H7 (cell line): Measurements from ENCODE around the gene ARHGEF16. TPM values are rescaled to one million over a fixed set of nuclear protein-coding genes. Genes with fewer than 3 reads are reported as not detected.

Experiments
- DNase-seq: peaks from one replicate; pipeline ENCODE4 v3.0.0; 2012
- H3K27me3 ChIP-seq: 2 replicates; pipeline ENCODE4 v1.6.0; 2011; ENCODE audit warnings: mild to moderate bottlenecking, low read length; ENCODE audit not compliant: control insufficient read depth, insufficient read depth
- H3K36me3 ChIP-seq: replicated peaks from 2 replicates; pipeline ENCODE4 v1.5.1; 2011; ENCODE audit warnings: low read length; ENCODE audit not compliant: control insufficient read depth, insufficient read depth
- H3K4me3 ChIP-seq: 2 replicates; pipeline ENCODE4 v1.5.1; 2011; ENCODE audit warnings: low read depth, mild to moderate bottlenecking, control low read depth, low read length, moderate library complexity; ENCODE audit not compliant: insufficient read depth
- total RNA-seq: library from RNA; depleted of rRNA; stranded (reverse); fragments of >200 nt; shearing (Covaris generic); gene quantifications from 2 replicates; pipeline ENCODE4 v1.2.3, GENCODE V29; 2014

Gene ARHGEF16
- total RNA-seq, 1 experiment from 2014 or later, result 45.8 TPM

DNA sequence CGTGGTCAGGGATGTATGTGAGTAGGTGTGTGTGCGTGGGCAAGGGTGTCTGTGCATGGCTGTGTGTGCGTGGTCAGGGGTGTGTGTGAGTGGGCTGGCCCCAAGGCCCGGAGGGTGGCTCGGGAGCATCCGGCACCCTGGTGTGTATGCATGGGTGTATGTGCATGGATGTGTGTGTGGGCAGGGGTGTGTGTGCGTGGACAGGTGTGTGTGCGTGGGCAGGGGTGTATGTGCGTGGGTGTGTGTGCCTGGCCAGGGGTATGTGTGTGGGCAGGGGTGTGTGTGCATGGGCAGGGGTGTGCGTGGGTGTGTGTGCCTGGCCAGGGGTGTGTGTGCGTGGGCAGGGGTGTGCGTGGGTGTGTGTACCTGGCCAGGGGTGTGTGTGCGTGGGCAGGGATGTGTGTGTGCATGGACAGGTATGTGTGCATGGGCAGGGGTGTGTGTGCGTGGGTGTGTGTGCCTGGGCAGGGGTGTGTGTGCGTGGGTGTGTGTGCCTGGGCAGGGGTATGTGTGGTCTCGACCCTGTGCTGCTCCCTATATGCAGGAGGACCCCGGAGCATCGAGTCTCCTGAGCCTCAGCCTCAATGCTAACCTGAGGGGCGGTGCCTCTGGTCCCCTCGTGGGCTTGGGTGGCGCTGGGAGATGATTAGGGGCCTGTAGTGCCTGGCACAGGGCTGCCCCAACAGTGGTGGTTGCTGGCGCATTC is 16.3 kb downstream of the ARHGEF16 start:
- no peaks in the 10 kb centered on the region for H3K27me3 ChIP-seq
- H3K36me3 ChIP-seq, result peaks cover 3% of the 10 kb centered on the region
- H3K4me3 ChIP-seq, result no peak overlapping the region
- no peak for DNase-seq

DNA sequence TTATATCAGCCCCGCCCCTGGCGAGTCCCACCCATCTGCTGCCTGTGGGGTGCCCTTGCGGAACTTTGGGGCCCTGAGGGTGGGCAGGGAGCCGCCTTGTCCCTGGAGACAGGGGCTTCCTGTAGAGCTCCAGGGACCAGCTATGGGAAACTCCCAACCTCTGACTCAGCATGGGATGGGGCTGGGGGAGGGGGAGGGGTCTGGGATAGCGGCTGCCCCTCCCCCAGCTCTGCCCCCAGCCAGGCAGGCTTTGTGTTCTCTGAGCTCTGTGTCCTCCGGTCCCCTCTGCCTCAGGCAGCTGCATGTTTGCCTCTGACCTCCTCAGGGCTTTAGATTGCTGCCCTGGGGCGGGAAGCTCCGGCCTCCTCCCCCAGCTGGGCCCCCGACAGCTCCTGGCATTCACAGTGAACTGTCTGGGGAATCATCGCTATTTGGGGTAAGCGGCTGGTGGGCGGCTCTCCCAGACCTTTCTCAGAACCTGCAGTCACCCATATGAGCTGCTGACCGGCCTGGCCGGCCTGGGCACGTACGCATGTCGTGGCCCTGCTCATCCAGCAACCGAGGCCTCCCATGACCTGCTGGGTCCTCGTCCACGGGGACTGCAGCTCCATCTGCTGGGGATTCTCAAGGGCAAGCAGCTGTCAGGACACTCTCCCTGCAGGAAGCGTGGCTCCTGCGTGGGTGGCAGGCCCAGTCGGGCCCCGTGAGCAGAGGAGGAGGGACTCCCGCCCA is 17.1 kb downstream of the ARHGEF16 start:
- Histone ChIP-seq H3K4me3 (no peak overlapping the region), H3K36me3 (peaks cover 3% of the 10 kb centered on the region), H3K27me3 (no peaks in the 10 kb centered on the region)
- DNase-seq, result peak; percentile 97

DNA sequence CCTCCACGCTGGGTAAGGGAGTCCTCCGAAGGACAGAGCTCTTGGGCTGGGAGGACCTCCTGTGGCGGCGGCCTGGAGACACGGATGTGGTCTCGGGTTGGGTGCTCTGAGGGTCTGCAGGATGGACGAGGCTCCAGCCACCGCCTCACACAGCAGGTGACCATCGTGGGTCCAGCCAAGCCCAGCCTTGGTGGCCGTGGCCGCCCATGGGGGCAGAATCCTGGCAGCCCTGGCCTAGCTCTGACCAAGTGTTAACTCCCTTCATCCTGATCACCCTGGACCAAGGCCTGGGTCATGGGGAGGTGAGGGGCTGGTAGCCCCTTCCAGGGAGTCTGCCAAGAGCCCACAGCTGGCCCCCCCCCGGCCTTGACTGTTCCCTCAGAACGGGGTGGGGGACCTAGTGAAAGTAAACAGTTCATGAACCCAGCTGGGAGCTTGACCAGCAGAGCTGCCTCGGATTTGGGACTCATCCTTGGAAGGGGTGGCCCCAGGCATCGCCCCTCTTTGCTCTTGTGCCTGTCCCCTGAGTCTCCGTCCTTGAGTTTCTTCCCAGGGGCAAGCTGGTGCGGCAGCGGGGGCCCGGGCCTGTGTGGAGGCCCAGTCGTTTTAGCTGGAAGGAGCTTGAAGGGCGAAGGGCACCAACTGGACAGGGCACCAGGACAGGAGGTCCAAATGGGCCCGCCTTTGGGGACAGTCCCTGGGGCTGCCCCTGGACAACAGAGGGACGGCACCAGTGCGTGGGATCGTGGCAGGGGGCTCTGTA is 17.8 kb downstream of the ARHGEF16 start:
- Histone ChIP-seq H3K36me3 (peaks cover 3% of the 10 kb centered on the region), H3K27me3 (no peaks in the 10 kb centered on the region), H3K4me3 (no peak overlapping the region)
- no peak for DNase-seq

DNA sequence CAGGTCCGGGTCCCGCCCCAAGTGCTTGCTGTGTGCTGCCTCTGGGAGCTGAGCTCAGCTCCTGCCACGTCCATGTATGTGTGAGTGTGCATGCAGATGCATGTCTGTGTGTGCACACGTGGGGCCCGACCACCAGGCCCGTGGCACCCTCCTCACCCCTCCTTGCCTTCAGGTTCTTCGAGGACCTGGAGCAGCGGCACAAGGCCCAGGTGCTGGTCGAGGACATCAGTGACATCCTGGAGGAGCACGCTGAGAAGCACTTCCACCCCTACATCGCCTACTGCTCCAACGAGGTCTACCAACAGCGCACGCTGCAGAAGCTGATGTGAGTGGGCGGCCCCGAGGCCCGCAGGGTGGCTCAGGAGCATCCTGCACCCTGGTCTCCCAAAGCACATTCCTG is 18.4 kb downstream of the ARHGEF16 start:
- Histone ChIP-seq H3K4me3 (no peak overlapping the region), H3K36me3 (peaks cover 3% of the 10 kb centered on the region), H3K27me3 (no peaks in the 10 kb centered on the region)
- DNase-seq, result no peak

DNA sequence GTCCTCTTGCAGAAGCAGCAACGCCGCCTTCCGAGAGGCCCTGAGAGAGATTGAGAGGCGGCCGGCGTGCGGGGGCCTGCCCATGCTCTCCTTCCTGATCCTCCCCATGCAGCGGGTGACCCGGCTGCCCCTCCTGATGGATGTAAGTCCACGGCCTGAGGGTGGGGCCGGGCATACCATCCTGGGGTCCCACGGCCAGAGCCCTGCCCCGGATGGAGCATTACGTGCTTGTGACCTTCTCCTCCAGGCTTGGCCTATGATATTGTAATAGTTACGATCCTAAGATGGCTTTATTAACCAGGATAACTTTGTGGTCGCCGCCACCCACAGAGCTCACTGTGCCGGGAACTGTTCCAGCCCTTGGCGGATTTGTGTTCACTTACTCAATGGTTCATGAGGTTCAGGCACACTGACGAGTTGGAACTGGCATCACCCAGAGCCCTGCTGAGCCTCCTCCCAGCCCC is 18.9 kb downstream of the ARHGEF16 start:
- H3K4me3 ChIP-seq, result no peak overlapping the region
- H3K27me3 ChIP-seq, result no peaks in the 10 kb centered on the region
- no peak for DNase-seq

DNA sequence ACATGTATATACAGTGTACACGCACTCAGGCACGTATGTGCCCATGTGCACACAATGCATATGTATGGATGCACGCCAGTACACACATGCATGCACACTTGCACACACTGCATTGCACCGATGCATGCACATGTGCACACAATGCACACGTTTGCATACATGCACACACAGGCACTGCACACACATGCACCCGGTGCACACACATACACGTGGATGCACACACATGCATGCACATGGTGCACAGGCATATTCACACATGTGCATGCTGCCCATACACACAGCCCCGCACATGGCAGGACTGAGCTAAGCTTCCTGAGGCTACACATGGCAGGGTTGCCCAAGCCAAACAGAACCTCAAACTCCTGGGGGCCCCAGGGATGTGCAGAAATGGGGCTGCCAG is 19.6 kb downstream of the ARHGEF16 start:
- no peak for DNase-seq
- H3K4me3 ChIP-seq, result no peak overlapping the region
- H3K36me3 ChIP-seq, result peaks cover 3% of the 10 kb centered on the region
- no peaks in the 10 kb centered on the region for H3K27me3 ChIP-seq

More for the DNA sequence above, 18.9 kb downstream of the ARHGEF16 start:
- H3K36me3 ChIP-seq, result peaks cover 3% of the 10 kb centered on the region

DNA sequence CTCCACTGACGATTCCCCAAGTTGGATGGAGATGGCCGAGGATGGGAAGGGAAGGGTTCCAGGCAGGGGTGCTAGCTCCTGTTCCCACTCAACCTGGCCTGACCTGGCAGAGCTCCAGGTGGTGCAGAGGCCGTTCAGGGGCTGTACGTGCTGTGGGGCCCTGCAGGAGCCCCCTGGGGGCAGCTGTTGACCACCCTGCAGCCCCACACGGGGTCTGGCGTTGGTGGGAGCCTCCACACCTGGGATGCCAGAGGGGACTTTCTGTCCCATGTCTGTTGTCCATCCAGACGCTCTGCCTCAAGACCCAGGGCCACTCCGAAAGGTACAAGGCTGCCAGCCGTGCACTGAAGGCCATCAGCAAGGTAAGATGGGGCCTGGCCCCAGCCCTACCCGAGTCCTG is 20.0 kb downstream of the ARHGEF16 start:
- Histone ChIP-seq H3K36me3 (peaks cover 3% of the 10 kb centered on the region), H3K4me3 (no peak overlapping the region), H3K27me3 (no peaks in the 10 kb centered on the region)
- no peak for DNase-seq

DNA sequence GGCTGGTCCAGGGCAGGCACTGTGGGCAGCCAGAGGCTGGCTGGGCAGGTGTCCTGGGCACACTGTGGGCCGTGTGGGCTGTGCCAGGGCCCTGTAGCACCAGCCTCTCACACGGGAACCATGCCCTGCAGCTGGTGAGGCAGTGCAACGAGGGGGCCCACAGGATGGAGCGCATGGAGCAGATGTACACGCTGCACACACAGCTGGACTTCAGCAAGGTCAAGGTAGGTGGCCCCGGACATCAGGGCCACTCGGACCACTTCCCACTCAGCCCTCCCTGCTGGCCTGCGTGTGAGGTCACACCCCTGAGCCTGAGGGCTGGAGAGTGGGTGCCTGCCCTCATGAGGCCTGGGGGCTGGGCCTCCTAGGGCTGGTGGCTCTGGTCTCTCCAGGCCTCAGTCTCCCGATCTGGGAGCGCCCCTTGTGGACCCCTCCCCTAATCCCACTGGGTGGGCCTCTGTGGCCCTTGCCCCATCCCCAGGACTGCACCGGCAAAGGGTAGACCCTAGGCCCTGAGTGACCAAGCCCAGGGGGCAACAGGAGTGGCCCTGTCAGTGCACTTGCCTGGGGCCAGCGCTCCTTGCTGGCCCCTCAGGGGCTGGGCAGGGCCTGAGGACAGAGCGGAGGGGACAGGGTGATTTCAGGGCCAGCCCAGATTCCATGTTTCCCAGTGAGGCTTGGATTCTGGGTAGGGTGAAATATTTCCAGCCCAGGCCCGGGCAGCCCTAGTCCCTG is 21.5 kb downstream of the ARHGEF16 start:
- Histone ChIP-seq H3K36me3 (peaks cover 3% of the 10 kb centered on the region), H3K27me3 (no peaks in the 10 kb centered on the region), H3K4me3 (no peak overlapping the region)
- DNase-seq, result no peak

DNA sequence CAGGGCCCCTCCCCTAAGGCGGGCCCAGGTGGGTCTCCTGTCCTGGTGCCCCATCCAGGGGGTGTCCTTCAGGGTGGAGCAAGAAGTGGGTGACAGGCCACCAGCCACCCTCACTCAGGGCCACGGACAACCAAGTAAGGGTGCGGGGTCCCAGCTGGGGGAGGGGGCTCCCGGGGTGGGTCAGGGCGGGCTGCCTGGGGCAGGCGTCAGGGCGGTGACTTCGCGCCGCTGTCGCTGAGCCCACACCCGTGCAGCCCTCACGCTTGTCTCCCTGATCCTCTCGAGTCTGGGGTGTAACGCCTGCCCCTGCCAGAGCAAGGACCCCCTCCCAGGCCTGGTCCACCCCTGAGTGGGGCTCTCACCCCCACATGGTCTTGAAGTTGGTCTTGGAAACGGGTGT is 22.2 kb downstream of the ARHGEF16 start:
- H3K4me3 ChIP-seq, result no peak overlapping the region
- DNase-seq, result no peak
- H3K36me3 ChIP-seq, result peaks cover 3% of the 10 kb centered on the region
- no peaks in the 10 kb centered on the region for H3K27me3 ChIP-seq

DNA sequence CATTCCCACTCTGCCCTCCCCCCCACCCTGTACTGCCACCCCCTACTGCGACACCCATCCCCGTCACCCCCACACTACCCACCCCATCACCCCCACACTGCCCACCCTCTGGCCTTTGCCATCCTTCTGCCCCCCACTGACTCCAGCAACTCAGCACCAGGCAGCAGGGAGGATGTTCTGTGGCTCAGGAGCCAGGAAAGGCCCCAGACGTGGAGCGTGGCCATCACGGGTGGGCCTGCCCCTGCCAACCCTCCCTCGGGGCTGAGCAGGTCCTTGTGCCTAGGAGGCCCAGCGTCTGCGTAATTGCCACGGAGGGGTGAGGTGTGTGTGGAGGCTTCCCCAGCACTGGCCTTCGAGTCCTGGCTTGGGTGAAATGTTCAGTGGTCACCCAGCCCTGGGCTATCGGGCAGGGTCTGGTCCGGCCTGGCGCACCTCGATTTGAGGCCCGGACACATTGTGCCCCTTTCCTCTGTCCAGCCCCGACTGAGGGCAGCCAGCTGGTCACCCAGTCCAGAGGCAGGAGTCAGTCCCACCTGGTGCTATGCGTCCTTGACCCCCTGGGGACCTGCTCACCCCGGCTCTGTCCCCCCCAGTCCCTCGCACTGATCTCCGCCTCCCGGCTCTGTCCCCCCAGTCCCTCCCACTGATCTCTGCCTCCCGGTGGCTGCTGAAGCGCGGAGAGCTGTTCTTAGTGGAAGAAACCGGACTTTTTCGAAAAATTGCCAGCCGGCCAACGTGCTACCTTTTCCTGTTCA is 23.0 kb downstream of the ARHGEF16 start:
- H3K27me3 ChIP-seq, result no peaks in the 10 kb centered on the region
- H3K36me3 ChIP-seq, result peaks cover 3% of the 10 kb centered on the region
- peak; percentile 83 for DNase-seq
- H3K4me3 ChIP-seq, result no peak overlapping the region

DNA sequence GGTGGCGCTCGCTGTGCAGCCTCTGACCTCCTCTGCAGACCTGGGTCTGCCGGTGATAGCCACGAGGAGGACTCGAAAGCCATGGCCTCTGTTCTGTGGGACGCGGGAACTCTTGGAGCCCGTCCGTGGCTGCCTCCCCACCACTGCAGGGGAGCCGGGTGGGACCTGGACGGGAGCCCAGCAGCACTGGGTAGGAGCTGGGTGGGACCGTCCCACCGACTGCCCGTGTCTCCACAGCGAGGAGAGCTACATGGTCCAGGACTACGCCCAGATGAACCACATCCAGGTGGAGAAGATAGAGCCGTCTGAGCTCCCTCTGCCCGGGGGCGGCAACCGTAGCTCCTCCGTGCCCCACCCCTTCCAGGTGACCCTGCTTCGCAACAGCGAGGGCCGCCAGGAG is 23.7 kb downstream of the ARHGEF16 start:
- Histone ChIP-seq H3K27me3 (no peaks in the 10 kb centered on the region), H3K36me3 (peaks cover 3% of the 10 kb centered on the region), H3K4me3 (no peak overlapping the region)
- no peak for DNase-seq

DNA sequence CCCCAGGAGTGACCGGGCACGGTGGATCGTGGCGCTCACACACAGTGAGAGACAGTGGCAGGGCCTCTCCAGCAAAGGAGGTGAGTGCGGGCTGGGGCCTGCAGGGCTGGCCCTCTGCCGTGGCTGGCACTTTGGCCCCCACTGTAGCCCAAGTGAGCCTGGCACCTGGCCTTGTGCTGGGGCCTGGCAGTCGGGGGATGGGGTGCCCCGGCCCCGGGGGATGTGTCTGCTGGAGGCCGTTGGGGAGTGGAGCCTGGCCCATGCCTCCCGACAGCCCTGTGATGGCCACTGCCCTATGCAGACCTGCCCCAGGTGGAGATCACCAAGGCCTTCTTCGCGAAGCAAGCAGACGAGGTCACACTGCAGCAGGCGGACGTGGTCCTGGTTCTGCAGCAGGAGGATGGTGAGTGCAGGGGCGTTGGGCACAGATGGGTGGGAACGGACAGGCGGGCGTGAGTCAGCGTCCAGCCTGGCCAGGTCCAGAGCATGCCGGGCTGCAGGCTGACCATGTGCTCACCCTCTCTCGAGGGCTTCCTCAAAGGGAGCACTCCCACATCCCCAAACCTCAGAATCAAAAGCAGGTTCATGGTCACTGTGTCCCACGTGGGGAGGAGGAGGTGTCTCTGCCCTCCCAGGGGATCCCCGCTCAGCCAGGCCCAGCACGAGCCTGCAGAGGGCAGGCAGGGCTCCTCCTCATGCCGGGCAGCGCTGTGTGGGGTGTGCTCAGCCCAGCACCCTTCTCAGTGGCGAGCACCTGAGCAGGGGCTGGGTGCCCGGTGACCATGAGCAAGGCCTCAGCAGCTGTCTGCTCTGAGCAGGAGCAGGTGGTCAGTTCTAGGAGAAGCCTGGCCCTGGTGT is 25.3 kb downstream of the ARHGEF16 start:
- DNase-seq, result no peak
- no peaks in the 10 kb centered on the region; the same call in 1 of the 2 replicates for H3K36me3 ChIP-seq
- no peaks in the 10 kb centered on the region for H3K27me3 ChIP-seq
- H3K4me3 ChIP-seq, result no peak overlapping the region

DNA sequence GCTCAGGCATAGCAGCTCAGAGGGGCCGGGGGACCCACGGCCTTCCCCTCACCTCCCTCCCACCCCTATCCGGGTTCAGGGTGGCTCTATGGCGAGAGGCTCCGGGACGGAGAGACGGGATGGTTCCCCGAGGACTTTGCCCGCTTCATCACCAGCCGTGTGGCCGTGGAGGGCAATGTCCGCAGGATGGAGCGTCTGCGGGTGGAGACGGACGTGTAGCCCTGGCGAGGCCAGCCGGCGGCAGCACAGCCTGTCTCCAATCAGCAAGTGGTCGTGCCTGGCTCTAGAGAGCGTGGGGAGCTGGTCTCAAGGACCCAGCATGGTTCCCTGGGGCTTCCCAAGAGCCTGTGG is 25.9 kb downstream of the ARHGEF16 start:
- no peak for DNase-seq
- Histone ChIP-seq H3K27me3 (no peaks in the 10 kb centered on the region), H3K36me3 (no peaks in the 10 kb centered on the region; the same call in 1 of the 2 replicates), H3K4me3 (no peak overlapping the region)
